ENCODE data around the gene DSP. TPM values are rescaled to one million over a fixed set of nuclear protein-coding genes. Genes with fewer than 3 reads are reported as not detected.

Gene DSP
- polyA plus RNA-seq, 1 donor (not counting 4 experiments of a cell fraction or from before 2014, with no cell fraction given), result 255 TPM

GRCh38 chr6:7579851-7580250 lies 38.4 kb downstream of the DSP start:
- DNase-seq (ENCODE audit: low read depth, low spot score) (no peak), FAIRE-seq (no peak)
- dilution Hi-C loops (cut with MboI; ENCODE audit: extremely low pct_ligation_motif_present, low sequenced_read_pairs), result loop anchor here (25.0 kb wide), 1 partner anchor 168 kb away; no protein-coding TSS in a partner anchor
- Histone ChIP-seq H3K9me1 (ENCODE audit: control insufficient read depth, extremely low read depth, insufficient read depth, low read length) (no peaks in the 10 kb centered on the region), H3K36me3 (ENCODE audit: control insufficient read depth in 2 of 2, extremely low read depth in 1 of 2, insufficient read depth in 2 of 2, low read length in 2 of 2) (peaks cover 65 to 72% of the 10 kb centered on the region in 2 experiments), H2AFZ (ENCODE audit: control insufficient read depth, low read length) (no peak overlapping the region), H3K9ac (ENCODE audit: control insufficient read depth, extremely low read depth, insufficient read depth, low read length) (no peak overlapping the region), H4K20me1 (ENCODE audit: control insufficient read depth, extremely low read depth, insufficient read depth, low read length) (peaks cover 7% of the 10 kb centered on the region), H3K79me2 (ENCODE audit: control insufficient read depth, insufficient read depth, low read length) (peaks cover 12% of the 10 kb centered on the region), H3K4me2 (ENCODE audit: control insufficient read depth, extremely low read depth, insufficient read depth, low read depth, low read length) (no peak overlapping the region), H3K27me3 (ENCODE audit: control insufficient read depth, extremely low read depth, insufficient read depth, low read length) (no peaks in the 10 kb centered on the region), H3K9me3 (ENCODE audit: control insufficient read depth, low read depth, low read length) (no peaks in the 10 kb centered on the region), H3K27ac (ENCODE audit: control insufficient read depth, insufficient read depth, low read length) (no peak overlapping the region), H3K4me1 (ENCODE audit: control insufficient read depth, extremely low read depth, insufficient read depth, low read length) (no peaks in the 10 kb centered on the region), H3K4me3 (ENCODE audit: control insufficient read depth in 2 of 3, extremely low read depth in 1 of 3, insufficient read depth in 2 of 3, low read depth in 1 of 3, low read length in 3 of 3) (no peak overlapping the region)
- TF ChIP-seq EZH2 (IDR thresholded peaks at IDR 0.05; ENCODE audit: low read length), result no peak
- no peak for TF ChIP-seq CTCF (optimal IDR thresholded peaks at IDR 0.05 in 1 of 3, IDR thresholded peaks at IDR 0.05 in 1 of 3, conservative IDR thresholded peaks at IDR 0.05 in 1 of 3; ENCODE audit: extremely low read depth in 1 of 3, insufficient read depth in 2 of 3, low read length in 3 of 3)

- Histone ChIP-seq H3K36me3 (ENCODE audit: control insufficient read depth in 2 of 2, extremely low read depth in 1 of 2, insufficient read depth in 2 of 2, low read length in 2 of 2) (peaks cover 62 to 73% of the 10 kb centered on the region in 2 experiments), H2AFZ (ENCODE audit: control insufficient read depth, low read length) (no peak overlapping the region), H3K27me3 (ENCODE audit: control insufficient read depth, extremely low read depth, insufficient read depth, low read length) (no peaks in the 10 kb centered on the region), H3K4me2 (ENCODE audit: control insufficient read depth, extremely low read depth, insufficient read depth, low read depth, low read length) (no peak overlapping the region), H3K4me3 (ENCODE audit: control insufficient read depth in 2 of 3, extremely low read depth in 1 of 3, insufficient read depth in 2 of 3, low read depth in 1 of 3, low read length in 3 of 3) (no peak overlapping the region), H3K9me1 (ENCODE audit: control insufficient read depth, extremely low read depth, insufficient read depth, low read length) (no peaks in the 10 kb centered on the region), H3K4me1 (ENCODE audit: control insufficient read depth, extremely low read depth, insufficient read depth, low read length) (no peaks in the 10 kb centered on the region), H4K20me1 (ENCODE audit: control insufficient read depth, extremely low read depth, insufficient read depth, low read length) (peaks cover 7% of the 10 kb centered on the region), H3K27ac (ENCODE audit: control insufficient read depth, insufficient read depth, low read length) (no peak overlapping the region), H3K9me3 (ENCODE audit: control insufficient read depth, low read depth, low read length) (no peaks in the 10 kb centered on the region), H3K9ac (ENCODE audit: control insufficient read depth, extremely low read depth, insufficient read depth, low read length) (no peak overlapping the region), H3K79me2 (ENCODE audit: control insufficient read depth, insufficient read depth, low read length) (peaks cover 12% of the 10 kb centered on the region)
- dilution Hi-C loops (cut with MboI; ENCODE audit: extremely low pct_ligation_motif_present, low sequenced_read_pairs), result loop anchor here (25.0 kb wide), 1 partner anchor 168 kb away; no protein-coding TSS in a partner anchor
- FAIRE-seq, result no peak
- TF ChIP-seq EZH2 (IDR thresholded peaks at IDR 0.05; ENCODE audit: low read length), result no peak
- TF ChIP-seq CTCF (optimal IDR thresholded peaks at IDR 0.05 in 1 of 3, IDR thresholded peaks at IDR 0.05 in 1 of 3, conservative IDR thresholded peaks at IDR 0.05 in 1 of 3; ENCODE audit: extremely low read depth in 1 of 3, insufficient read depth in 2 of 3, low read length in 3 of 3), result no peak
- no peak for DNase-seq (ENCODE audit: low read depth, low spot score)
These were observed 39.1 kb downstream of the DSP start for GRCh38 chr6:7580537-7580926.

All from keratinocyte (primary cell).